HG02981 (cell line): ENCODE data around the gene ASB18.
"Not testable (repeated sequence)": the region's sequence is repeated elsewhere in the genome, so short reads cannot be mapped to it uniquely, and the experiment has no call there.

Experiments
- ATAC-seq: cut with Tn5 transposase; IDR thresholded peaks from one replicate; pipeline ENCODE4 v1.9.1; 2021; ENCODE audit warnings: mild to moderate bottlenecking, moderate library complexity; ENCODE audit not compliant: unreplicated experiment

ASB18 gene

GRCh38 chr2:236286873-236287545 is 22.8 kb upstream of the ASB18 start:
- no peak for ATAC-seq

GRCh38 chr2:236284208-236284607 is 20.0 kb upstream of the ASB18 start:
- no peak for ATAC-seq

GRCh38 chr2:236282406-236282805 is 18.2 kb upstream of the ASB18 start:
- ATAC-seq: no peak

- ATAC-seq: no peak
These were observed 17.2 kb upstream of the ASB18 start for GRCh38 chr2:236281423-236281822.

- no peak for ATAC-seq
These were observed 8.9 kb upstream of the ASB18 start for GRCh38 chr2:236273126-236273525.

- no peak for ATAC-seq
These were observed 7.6 kb upstream of the ASB18 start for GRCh38 chr2:236271851-236272250.

GRCh38 chr2:236269876-236270275 is 5.7 kb upstream of the ASB18 start:
- not testable (repeated sequence) for ATAC-seq

GRCh38 chr2:236265675-236266074 is 1.5 kb upstream of the ASB18 start:
- no peak for ATAC-seq

GRCh38 chr2:236262238-236262637 is 2.0 kb downstream of the ASB18 start:
- no peak for ATAC-seq

- no peak for ATAC-seq
These were observed 2.8 kb downstream of the ASB18 start for GRCh38 chr2:236261452-236261851.

- no peak for ATAC-seq
These were observed 4.8 kb downstream of the ASB18 start for GRCh38 chr2:236259371-236259770.

- no peak for ATAC-seq
These were observed 6.6 kb downstream of the ASB18 start for GRCh38 chr2:236257575-236257974.

- no peak for ATAC-seq
These were observed 7.1 kb downstream of the ASB18 start for GRCh38 chr2:236257136-236257535.

- ATAC-seq: no peak
These were observed 7.7 kb downstream of the ASB18 start for GRCh38 chr2:236256366-236256985.

- ATAC-seq: no peak
These were observed 9.5 kb downstream of the ASB18 start for GRCh38 chr2:236254674-236255073.

GRCh38 chr2:236254001-236254400 is 10.2 kb downstream of the ASB18 start:
- no peak for ATAC-seq

GRCh38 chr2:236252602-236253001 is 11.6 kb downstream of the ASB18 start:
- no peak for ATAC-seq

GRCh38 chr2:236250909-236251579 is 13.2 kb downstream of the ASB18 start:
- no peak for ATAC-seq

- no peak for ATAC-seq
These were observed 13.9 kb downstream of the ASB18 start for GRCh38 chr2:236250286-236250685.

GRCh38 chr2:236249066-236249465 is 15.1 kb downstream of the ASB18 start:
- no peak for ATAC-seq

GRCh38 chr2:236246711-236247246 is 17.4 kb downstream of the ASB18 start:
- no peak for ATAC-seq

- ATAC-seq: no peak
These were observed 19.9 kb downstream of the ASB18 start for GRCh38 chr2:236244256-236244655.
